ENCODE results near the gene HSPE1. TPM values are rescaled to one million over a fixed set of nuclear protein-coding genes. Genes with fewer than 3 reads are reported as not detected.

The HSPE1 gene
- total RNA-seq, 1 experiment from 2014 or later, result 218 TPM

GRCh38 chr2:197496695-197497094 is 3.5 kb upstream of the HSPE1 start:
- DNase-seq (ENCODE audit: low spot score), result no peak
- in situ Hi-C loops (cut with HindIII; ENCODE audit: low sequenced_read_pairs), result no loop called here

GRCh38 chr2:197497326-197497725 is 2.9 kb upstream of the HSPE1 start:
- DNase-seq (ENCODE audit: low spot score), result no peak
- in situ Hi-C loops (cut with HindIII; ENCODE audit: low sequenced_read_pairs), result no loop called here

- peak; percentile 34 for DNase-seq (ENCODE audit: low spot score)
- in situ Hi-C loops (cut with HindIII; ENCODE audit: low sequenced_read_pairs), result no loop called here
Observed at GRCh38 chr2:197498235-197498936, 1.8 kb upstream of the HSPE1 start.

GRCh38 chr2:197498937-197499593 is 1.1 kb upstream of the HSPE1 start:
- peak; percentile 29 for DNase-seq (ENCODE audit: low spot score)
- in situ Hi-C loops (cut with HindIII; ENCODE audit: low sequenced_read_pairs), result no loop called here

- in situ Hi-C loops (cut with HindIII; ENCODE audit: low sequenced_read_pairs), result no loop called here
- no peak for DNase-seq (ENCODE audit: low spot score)
Observed at GRCh38 chr2:197500503-197501131, 438 bp downstream of the HSPE1 start.

- in situ Hi-C loops (cut with HindIII; ENCODE audit: low sequenced_read_pairs), result no loop called here
- DNase-seq (ENCODE audit: low spot score), result no peak
Observed at GRCh38 chr2:197502201-197502600, 2.0 kb downstream of the HSPE1 start.

- no peak for DNase-seq (ENCODE audit: low spot score)
- in situ Hi-C loops (cut with HindIII; ENCODE audit: low sequenced_read_pairs), result no loop called here
Observed at GRCh38 chr2:197502685-197503084, 2.5 kb downstream of the HSPE1 start.

- in situ Hi-C loops (cut with HindIII; ENCODE audit: low sequenced_read_pairs), result no loop called here
- no peak for DNase-seq (ENCODE audit: low spot score)
Observed at GRCh38 chr2:197504000-197504399, 3.8 kb downstream of the HSPE1 start.

GRCh38 chr2:197504512-197504911 is 4.3 kb downstream of the HSPE1 start:
- in situ Hi-C loops (cut with HindIII; ENCODE audit: low sequenced_read_pairs), result no loop called here
- DNase-seq (ENCODE audit: low spot score), result no peak

- no peak for DNase-seq (ENCODE audit: low spot score)
- in situ Hi-C loops (cut with HindIII; ENCODE audit: low sequenced_read_pairs), result no loop called here
Observed at GRCh38 chr2:197506658-197507057, 6.5 kb downstream of the HSPE1 start.

GRCh38 chr2:197513915-197514314 is 13.7 kb downstream of the HSPE1 start:
- in situ Hi-C loops (cut with HindIII; ENCODE audit: low sequenced_read_pairs), result no loop called here
- DNase-seq (ENCODE audit: low spot score), result no peak

- in situ Hi-C loops (cut with HindIII; ENCODE audit: low sequenced_read_pairs), result no loop called here
- no peak for DNase-seq (ENCODE audit: low spot score)
Observed at GRCh38 chr2:197514754-197515153, 14.6 kb downstream of the HSPE1 start.

- DNase-seq (ENCODE audit: low spot score), result no peak
- in situ Hi-C loops (cut with HindIII; ENCODE audit: low sequenced_read_pairs), result no loop called here
Observed at GRCh38 chr2:197515315-197515738, 15.1 kb downstream of the HSPE1 start.

- in situ Hi-C loops (cut with HindIII; ENCODE audit: low sequenced_read_pairs), result no loop called here
Observed at GRCh38 chr2:197515739-197516392, 15.7 kb downstream of the HSPE1 start, which contains the start of gene MOB4. TSS of gene MOB4 (plus strand) at chr2:197516066. CDS start at chr2:197516087, 21 bp downstream.

GRCh38 chr2:197516393-197516761 is 16.2 kb downstream of the HSPE1 start:
- in situ Hi-C loops (cut with HindIII; ENCODE audit: low sequenced_read_pairs), result no loop called here
- peak; percentile 20 for DNase-seq (ENCODE audit: low spot score)

More at GRCh38 chr2:197515739-197516392, 15.7 kb downstream of the HSPE1 start, which contains the start of gene MOB4:
- peak; percentile 92 for DNase-seq (ENCODE audit: low spot score)

GRCh38 chr2:197517150-197517549 is 17.0 kb downstream of the HSPE1 start:
- DNase-seq (ENCODE audit: low spot score), result no peak
- in situ Hi-C loops (cut with HindIII; ENCODE audit: low sequenced_read_pairs), result no loop called here

- in situ Hi-C loops (cut with HindIII; ENCODE audit: low sequenced_read_pairs), result no loop called here
- DNase-seq (ENCODE audit: low spot score), result no peak
Observed at GRCh38 chr2:197538412-197538811, 38.2 kb downstream of the HSPE1 start.

- DNase-seq (ENCODE audit: low spot score), result no peak
- in situ Hi-C loops (cut with HindIII; ENCODE audit: low sequenced_read_pairs), result no loop called here
Observed at GRCh38 chr2:197539734-197540133, 39.6 kb downstream of the HSPE1 start.

GRCh38 chr2:197543206-197543605 is 43.0 kb downstream of the HSPE1 start:
- in situ Hi-C loops (cut with HindIII; ENCODE audit: low sequenced_read_pairs), result no loop called here
- no peak for DNase-seq (ENCODE audit: low spot score)

All from G401 (cell line).